Lower leg skin (tissue), 3 donors: ENCODE results near the gene TDP2.

Source experiments
- CTCF ChIP-seq, 3 donors: fragments of 450-650 bp; IDR thresholded peaks; one replicate each; pipeline ENCODE4 v1.5.1; 2016; ENCODE audit warnings: antibody characterized with exemption in 3 of 3, mild to moderate bottlenecking in 3 of 3, moderate library complexity in 2 of 3
- POLR2A ChIP-seq, 2 donors: fragments of 450-650 bp; IDR thresholded peaks; one replicate each; pipeline ENCODE4 v1.6.1; 2016 to 2017; ENCODE audit warnings: antibody characterized with exemption in 2 of 2, mild to moderate bottlenecking in 1 of 2, moderate library complexity in 1 of 2

GRCh38 chr6:24708612-24709011 lies 41.9 kb upstream of the TDP2 start:
- no peak for TF ChIP-seq CTCF (IDR thresholded peaks at IDR 0.05)
- no peak for TF ChIP-seq POLR2A (IDR thresholded peaks at IDR 0.05)
